HepG2 (cell line): ENCODE data around the gene NOSIP. TPM values are rescaled to one million over a fixed set of nuclear protein-coding genes. Genes with fewer than 3 reads are reported as not detected.

Experiments
- ATAC-seq: fragments of 200-7000 bp; cut with Tn5 transposase; 3 replicates; pipeline ENCODE4 v1.9.1; 2020; ENCODE audit warnings: mild to moderate bottlenecking, moderate library complexity
- BruUV-seq: library from RNA; stranded (reverse); fragments of 400-500 nt; replicated peaks from 2 replicates; lab custom pipeline; 2021; lab: Mats Ljungman, UMichigan
- CTCF ChIA-PET: fragments of 300-600 bp; formaldehyde crosslinking; extraction: SDS; loops from one replicate; lab custom pipeline; 2021; ENCODE audit warnings: low total read pairs, inconsistent platforms, low intra/inter-chr PET ratio; lab: Yijun Ruan, JAX
- POLR2A ChIA-PET: fragments of 350-600 bp; sonication (Branson Sonifier 250); formaldehyde crosslinking; loops from one replicate; lab custom pipeline; 2020; ENCODE audit warnings: antibody characterized with exemption, inconsistent platforms; lab: Yijun Ruan, JAX
- DNase-seq: peaks from one replicate; pipeline ENCODE4 v3.0.0-alpha.2; 2015; ENCODE audit warnings: low spot score
- FAIRE-seq: peaks from 3 replicates; lab custom pipeline; 2011; peaks lifted over from hg19 to GRCh38; lab: Jason Lieb, UNC
- H2AFZ ChIP-seq: one replicate; pipeline ENCODE4 v1.6.1; 2011; ENCODE audit warnings: low read length, inconsistent platforms
- H3K27ac ChIP-seq: fragments of 300-600 bp; 3 replicates; pipeline ENCODE4 v1.8.0; 2011; ENCODE audit warnings: mixed run types, mild to moderate bottlenecking, mixed read lengths, low read length, inconsistent platforms; ENCODE audit not compliant: insufficient read depth; ENCODE audit errors: extremely low read length
- H3K27me3 ChIP-seq, 2 experiments: fragments of 200-600 bp in 1 of 2; 2 replicates in 1 of 2; 3 replicates in 1 of 2; pipeline versions ENCODE4 v1.6.0 to v1.8.0; 2011; ENCODE audit warnings: low read length in 2 of 2, mild to moderate bottlenecking in 2 of 2, moderate library complexity in 2 of 2, inconsistent platforms in 1 of 2; ENCODE audit not compliant: insufficient read depth in 2 of 2, control insufficient read depth in 1 of 2
- H3K36me3 ChIP-seq, 2 experiments: fragments of 200-600 bp in 1 of 2; replicated peaks in 1 of 2; 2 replicates in 1 of 2; 3 replicates in 1 of 2; pipeline versions ENCODE4 v1.5.1 to v1.8.0; 2011; ENCODE audit warnings: low read length in 2 of 2, inconsistent platforms in 1 of 2; ENCODE audit not compliant: insufficient read depth in 2 of 2, control insufficient read depth in 1 of 2
- H3K4me1 ChIP-seq: 2 replicates; pipeline ENCODE4 v1.5.1; 2012; ENCODE audit warnings: low read length, inconsistent platforms; ENCODE audit not compliant: insufficient read depth
- H3K4me2 ChIP-seq: 2 replicates; pipeline ENCODE4 v1.6.0; 2011; ENCODE audit warnings: low read depth, low read length, inconsistent platforms
- H3K4me3 ChIP-seq, 3 experiments: fragments of 200-600 bp in 1 of 3; sonication (generic), shearing (Covaris generic) in 1 of 3; replicated peaks in 1 of 3; 2 replicates each; pipeline ENCODE4 v1.5.1; 2011 to 2016; ENCODE audit warnings: low read length in 3 of 3, inconsistent platforms in 2 of 3, low read depth in 2 of 3, mild to moderate bottlenecking in 2 of 3, control low read depth in 1 of 3, mixed read lengths in 1 of 3; ENCODE audit not compliant: insufficient read depth in 1 of 3
- H3K79me2 ChIP-seq: one replicate; pipeline ENCODE4 v1.6.1; 2011; ENCODE audit warnings: low read length, inconsistent platforms; ENCODE audit not compliant: insufficient read depth
- H3K9ac ChIP-seq: 2 replicates; pipeline ENCODE4 v1.6.0; 2011; ENCODE audit warnings: mild to moderate bottlenecking, low read depth, low read length, inconsistent platforms; ENCODE audit not compliant: insufficient read depth
- H3K9me3 ChIP-seq: 2 replicates; pipeline ENCODE4 v1.5.1; 2012; ENCODE audit warnings: mild to moderate bottlenecking, low read length
- H4K20me1 ChIP-seq: 2 replicates; pipeline ENCODE4 v1.6.0; 2011; ENCODE audit warnings: inconsistent platforms, mild to moderate bottlenecking, low read length, moderate library complexity; ENCODE audit not compliant: insufficient read depth
- BCLAF1 ChIP-seq: fragments of 450-650 bp; IDR thresholded peaks from 2 replicates; pipeline ENCODE4 v1.6.1; 2017; ENCODE audit warnings: mild to moderate bottlenecking
- CC2D1A ChIP-seq: sonication (generic); formaldehyde crosslinking; IDR thresholded peaks from 2 replicates; pipeline ENCODE4 v1.8.1; 2023; ENCODE audit warnings: mild to moderate bottlenecking, missing genetic modification reagents
- PHF21A ChIP-seq: sonication (generic); formaldehyde crosslinking; IDR thresholded peaks from 2 replicates; pipeline ENCODE4 v1.5.0; 2020; ENCODE audit warnings: mild to moderate bottlenecking, missing genetic modification reagents
- POLR2AphosphoS5 ChIP-seq: IDR thresholded peaks from 2 replicates; pipeline ENCODE4 v1.6.1; 2012; ENCODE audit warnings: low read depth, low read length
- SSRP1 ChIP-seq: IDR thresholded peaks from 2 replicates; pipeline ENCODE4 v1.6.1; 2016; ENCODE audit warnings: control low read depth
- YY1 ChIP-seq: IDR thresholded peaks from 2 replicates; pipeline ENCODE4 v1.6.1; 2011; ENCODE audit warnings: low read length, low read depth, moderate library complexity, mild to moderate bottlenecking; ENCODE audit not compliant: insufficient read depth, insufficient replicate concordance
- ZBTB46 ChIP-seq: sonication (generic); formaldehyde crosslinking; IDR thresholded peaks from 2 replicates; pipeline ENCODE4 v1.4.0; 2020; ENCODE audit warnings: mild to moderate bottlenecking, missing genetic modification reagents, borderline replicate concordance
- ZEB1 ChIP-seq: IDR thresholded peaks from 2 replicates; pipeline ENCODE4 v1.6.1; 2012; ENCODE audit warnings: mild to moderate bottlenecking, low read depth, inconsistent platforms; ENCODE audit not compliant: insufficient replicate concordance
- ZNF570 ChIP-seq: sonication (generic); formaldehyde crosslinking; IDR thresholded peaks from 2 replicates; pipeline ENCODE4 v1.4.0; 2020; ENCODE audit warnings: mild to moderate bottlenecking, missing genetic modification reagents, borderline replicate concordance
- ZNF619 ChIP-seq: sonication (generic); formaldehyde crosslinking; IDR thresholded peaks from 2 replicates; pipeline ENCODE4 v1.4.0; 2020; ENCODE audit warnings: mild to moderate bottlenecking, missing genetic modification reagents
- ZNF629 ChIP-seq: sonication (generic); formaldehyde crosslinking; conservative IDR thresholded peaks from 2 replicates; pipeline ENCODE4 v1.5.0; 2020; ENCODE audit warnings: missing genetic modification reagents
- ZNF766 ChIP-seq: sonication (generic); formaldehyde crosslinking; IDR thresholded peaks from 2 replicates; pipeline ENCODE4 v1.5.0; 2020; ENCODE audit warnings: missing genetic modification reagents, borderline replicate concordance
- ZXDC ChIP-seq: sonication (generic); formaldehyde crosslinking; IDR thresholded peaks from 2 replicates; pipeline ENCODE4 v1.5.0; 2020; ENCODE audit warnings: mild to moderate bottlenecking, missing genetic modification reagents
- WGBS: methylation state at CpG from one replicate; pipeline ENCODE4 v1.1.6; 2017; ENCODE audit warnings: low lambda C conversion rate; 5-methylcytosine and 5-hydroxymethylcytosine counted together
- in situ Hi-C: cut with HindIII; loops from 2 replicates; pipeline ENCODE4 v1.10.0; 2017; ENCODE audit warnings: low pct_unique_long_range_greater_than_20kb; ENCODE audit not compliant: extremely low pct_ligation_motif_present
- intact Hi-C: fragments of 100-400 bp; cut with micrococcal nuclease; formaldehyde crosslinking; loops from one replicate; pipeline ENCODE4 v1.10.0; 2022; ENCODE audit not compliant: unreplicated experiment
- polyA plus RNA-seq, 8 experiments: library from polyadenylated mRNA; depleted of rRNA in 3 of 8; stranded (reverse) in 7 of 8; unstranded in 1 of 8; fragments of >200 nt; fragmentation: Illumina TruSeq in 4 of 8; extraction: Trizol in 4 of 8; gene quantifications; 2 replicates each; pipeline versions ENCODE4 v1.2.1 to v1.2.3, GENCODE V29; 2011 to 2016; ENCODE audit warnings: low read depth in 4 of 8, missing spikeins in 1 of 8, mixed read lengths in 1 of 8; ENCODE audit not compliant: insufficient read depth in 1 of 8
- total RNA-seq, 5 experiments: library from RNA; depleted of rRNA; stranded (reverse); fragments of >200 nt; fragmentation: Illumina TruSeq; extraction: Trizol; gene quantifications; 2 replicates each; pipeline ENCODE4 v1.2.3, GENCODE V29; 2016; ENCODE audit warnings: low read depth in 1 of 5

Gene NOSIP
- total and polyA plus RNA-seq, 2 of the 13 experiments (the other 11 are each of a cell fraction or from before 2014, with no cell fraction given) = 54.3 to 78.0 TPM

GRCh38 chr19:49629659-49630058, 49.3 kb upstream of the NOSIP start:
- H3K4me2 ChIP-seq = no peak overlapping the region
- no peak overlapping the region for H3K4me3 ChIP-seq
- intact Hi-C loops = no loop called here
- in situ Hi-C loops = no loop called here
- FAIRE-seq (no peak), DNase-seq (no peak), ATAC-seq (no peak)
- no peaks in the 10 kb centered on the region for H3K9me3 ChIP-seq
- 96% methylated on average over 9 of the region's 9 CpGs for WGBS
- TF ChIP-seq CC2D1A (CRISPR knock-in tag) (no peak), PHF21A (CRISPR knock-in tag) (no peak), ZEB1 (no peak), ZNF766 (no peak), BCLAF1 (no peak), YY1 (no peak), POLR2AphosphoS5 (0 out of 2 replicates have a peak, but pooled peaks have one; percentile 31), ZNF619 (CRISPR knock-in tag) (no peak), ZNF570 (CRISPR knock-in tag) (no peak), SSRP1 (CRISPR knock-in tag) (no peak), ZNF629 (CRISPR knock-in tag) (0 out of 2 replicates have a peak, but pooled peaks have one; percentile 17), ZXDC (CRISPR knock-in tag) (no peak), ZBTB46 (CRISPR knock-in tag) (no peak)
- H3K4me1 ChIP-seq = peaks cover 10% of the 10 kb centered on the region; the same call in 1 of the 2 replicates
- ChIA-PET CTCF (no interaction called here), POLR2A (no interaction called here)
- no peak overlapping the region for H2AFZ ChIP-seq
- no peak overlapping the region for H3K9ac ChIP-seq
- no peaks in the 10 kb centered on the region for H4K20me1 ChIP-seq
- H3K27me3 ChIP-seq = no peaks in the 10 kb centered on the region
- H3K36me3 ChIP-seq = peaks cover 4 to 13% of the 10 kb centered on the region in 2 experiments; a peak in 3 of 5 replicates
- H3K27ac ChIP-seq = no peak overlapping the region
- H3K79me2 ChIP-seq = no peaks in the 10 kb centered on the region
- BruUV-seq = no TSS peak
